GM21717 (cell line): ENCODE measurements around the gene BIVM.
A peak's percentile ranks its signal among the peaks of the same experiment; 100 is the strongest.
"Not testable (repeated sequence)": the region's sequence is repeated elsewhere in the genome, so short reads cannot be mapped to it uniquely, and the experiment has no call there.

Experiments
- ATAC-seq: cut with Tn5 transposase; IDR thresholded peaks from one replicate; pipeline ENCODE4 v1.9.1; 2021; ENCODE audit warnings: mild to moderate bottlenecking, moderate library complexity; ENCODE audit not compliant: unreplicated experiment

Gene BIVM

GRCh38 chr13:102798581-102799425 lies at the start of gene BIVM, which contains the start of gene POGLUT2:
BIVM (plus strand) TSS chr13:102799119; CDS start chr13:102807268, 8,149 bp downstream.
POGLUT2 (minus strand) TSS chr13:102798976; CDS start chr13:102798670, 306 bp downstream.
- peak; percentile 86 for ATAC-seq

- ATAC-seq = no peak
Observed at GRCh38 chr13:102751886-102752285, 47.0 kb upstream of the BIVM start.

GRCh38 chr13:102757006-102757405 lies 41.9 kb upstream of the BIVM start:
- ATAC-seq = no peak

- ATAC-seq = no peak
Observed at GRCh38 chr13:102758842-102759241, 40.1 kb upstream of the BIVM start.

GRCh38 chr13:102761071-102761470 lies 37.8 kb upstream of the BIVM start:
- no peak for ATAC-seq

GRCh38 chr13:102763741-102764140 lies 35.2 kb upstream of the BIVM start:
- no peak for ATAC-seq

GRCh38 chr13:102768909-102769308 lies 30.0 kb upstream of the BIVM start:
- no peak for ATAC-seq

- ATAC-seq = no peak
Observed at GRCh38 chr13:102769679-102770078, 29.2 kb upstream of the BIVM start.

GRCh38 chr13:102770435-102770834 lies 28.5 kb upstream of the BIVM start:
- no peak for ATAC-seq

- ATAC-seq = no peak
Observed at GRCh38 chr13:102771298-102772041, 27.4 kb upstream of the BIVM start.

- ATAC-seq = no peak
Observed at GRCh38 chr13:102772042-102772425, 26.9 kb upstream of the BIVM start.

- peak; percentile 95 for ATAC-seq
Observed at GRCh38 chr13:102773441-102774213, 25.3 kb upstream of the BIVM start, which contains the start of gene TEX30. TEX30 (minus strand) TSS chr13:102773786; CDS start chr13:102770026, 3,760 bp downstream.

- no peak for ATAC-seq
Observed at GRCh38 chr13:102774214-102774568, 24.7 kb upstream of the BIVM start.

GRCh38 chr13:102774591-102775520 lies 24.1 kb upstream of the BIVM start:
- ATAC-seq = no peak

GRCh38 chr13:102776271-102776670 lies 22.6 kb upstream of the BIVM start:
- ATAC-seq = no peak

GRCh38 chr13:102777736-102778135 lies 21.2 kb upstream of the BIVM start:
- ATAC-seq = no peak

- ATAC-seq = no peak
Observed at GRCh38 chr13:102779436-102780159, 19.3 kb upstream of the BIVM start.

GRCh38 chr13:102780656-102781055 lies 18.3 kb upstream of the BIVM start:
- not testable (repeated sequence) for ATAC-seq

GRCh38 chr13:102781591-102781990 lies 17.3 kb upstream of the BIVM start:
- no peak for ATAC-seq
